GM23248 (cell line): ENCODE results near the gene FANCG.

Experiments
- EZH2 ChIP-seq: fragments of 200-600 bp; sonication (generic); IDR thresholded peaks from 2 replicates; pipeline ENCODE4 v1.6.1; 2018; ENCODE audit warnings: antibody characterized with exemption, mild to moderate bottlenecking; ENCODE audit not compliant: insufficient read depth, poor library complexity, severe bottlenecking
- EZH2phosphoT487 ChIP-seq: fragments of 200-600 bp; sonication (generic); IDR thresholded peaks from 2 replicates; pipeline ENCODE4 v1.6.1; 2018; ENCODE audit warnings: antibody characterized with exemption, moderate library complexity, mild to moderate bottlenecking, low read depth; ENCODE audit not compliant: insufficient read depth

DNA sequence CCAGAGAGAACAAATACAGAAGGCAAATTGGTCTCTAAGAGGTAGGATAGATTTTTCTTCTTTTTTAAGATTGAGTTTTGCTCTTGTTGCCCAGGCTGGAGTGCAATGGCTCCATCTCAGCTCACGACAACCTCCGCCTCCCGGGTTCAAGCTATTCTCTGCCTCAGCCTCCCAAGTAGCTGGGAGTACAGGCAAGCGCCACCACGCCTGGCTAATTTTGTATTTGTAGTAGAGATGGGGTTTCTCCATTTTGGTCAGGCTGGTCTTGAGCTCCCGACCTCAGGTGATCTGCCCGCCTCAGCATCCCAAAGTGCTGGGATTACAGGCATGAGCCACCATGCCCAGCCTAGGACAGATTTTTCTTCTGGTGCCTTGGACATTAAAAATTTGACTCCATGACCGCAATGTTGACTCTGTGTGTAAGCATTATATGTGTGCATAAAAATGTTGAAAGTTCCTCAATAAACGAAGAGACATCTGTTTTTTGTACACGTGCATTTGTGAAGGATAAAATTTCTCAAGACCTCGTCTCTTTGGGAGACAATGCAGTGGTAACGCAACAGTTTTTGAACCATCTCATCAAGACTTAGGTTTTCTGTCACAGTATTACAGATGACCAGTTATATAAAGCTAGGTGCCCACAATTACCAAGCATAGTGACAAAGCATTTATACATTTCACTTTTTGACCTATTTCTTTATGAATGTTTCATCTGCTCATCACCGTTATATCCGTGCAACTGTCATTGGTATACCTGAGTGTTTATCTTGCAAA, 24.7 kb downstream of the FANCG start:
- TF ChIP-seq EZH2 (no peak), EZH2phosphoT487 (no peak)
